Ecto neural progenitor cell (in vitro differentiated cells): ENCODE measurements around the gene CLDN17.
A peak's percentile ranks its signal among the peaks of the same experiment; 100 is the strongest.

ENCODE experiments used
- DNase-seq: peaks from one replicate; pipeline ENCODE4 v3.0.0-alpha.2; 2018; ENCODE audit warnings: low spot score

The CLDN17 gene

GRCh38 chr21:30166705-30167104, at the start of gene CLDN17:
Gene CLDN17 (minus strand): TSS chr21:30166805. CDS start chr21:30166617, 188 bp downstream.
- DNase-seq = no peak

GRCh38 chr21:30216041-30216723, 49.6 kb upstream of the CLDN17 start, which contains the start of gene CLDN8:
Gene CLDN8 (minus strand): TSS chr21:30216097. CDS start chr21:30215925, 172 bp downstream.
- no peak for DNase-seq

- no peak for DNase-seq
Measured at GRCh38 chr21:30211071-30211470, 44.5 kb upstream of the CLDN17 start.

GRCh38 chr21:30209601-30210000, 43.0 kb upstream of the CLDN17 start:
- peak; percentile 49 for DNase-seq

GRCh38 chr21:30207252-30207579, 40.6 kb upstream of the CLDN17 start:
- no peak for DNase-seq

- no peak for DNase-seq
Measured at GRCh38 chr21:30206551-30207251, 40.1 kb upstream of the CLDN17 start.

GRCh38 chr21:30200000-30200399, 33.4 kb upstream of the CLDN17 start:
- no peak for DNase-seq

- no peak for DNase-seq
Measured at GRCh38 chr21:30194701-30195299, 28.2 kb upstream of the CLDN17 start.

GRCh38 chr21:30193201-30193600, 26.6 kb upstream of the CLDN17 start:
- DNase-seq = no peak

GRCh38 chr21:30190554-30190953, 23.9 kb upstream of the CLDN17 start:
- no peak for DNase-seq

GRCh38 chr21:30189773-30190172, 23.2 kb upstream of the CLDN17 start:
- DNase-seq = no peak

GRCh38 chr21:30186242-30186641, 19.6 kb upstream of the CLDN17 start:
- DNase-seq = no peak

GRCh38 chr21:30168086-30168485, 1.5 kb upstream of the CLDN17 start:
- no peak for DNase-seq

- no peak for DNase-seq
Measured at GRCh38 chr21:30166171-30166570, 434 bp downstream of the CLDN17 start.

GRCh38 chr21:30164796-30165195, 1.8 kb downstream of the CLDN17 start:
- no peak for DNase-seq

- no peak for DNase-seq
Measured at GRCh38 chr21:30153697-30154340, 12.8 kb downstream of the CLDN17 start.

- DNase-seq = no peak
Measured at GRCh38 chr21:30152792-30153191, 13.8 kb downstream of the CLDN17 start.

- DNase-seq = no peak
Measured at GRCh38 chr21:30148906-30149305, 17.7 kb downstream of the CLDN17 start.

GRCh38 chr21:30146558-30147282, 19.9 kb downstream of the CLDN17 start:
- DNase-seq = no peak

- no peak for DNase-seq
Measured at GRCh38 chr21:30138483-30138882, 28.1 kb downstream of the CLDN17 start.

- DNase-seq = no peak
Measured at GRCh38 chr21:30129246-30129645, 37.4 kb downstream of the CLDN17 start.

GRCh38 chr21:30126576-30126975, 40.0 kb downstream of the CLDN17 start:
- DNase-seq = no peak
